Caco-2 (cell line): ENCODE results near the gene TSPAN9. TPM values are rescaled to one million over a fixed set of nuclear protein-coding genes. Genes with fewer than 3 reads are reported as not detected.

Experiments
- BruUV-seq: library from RNA; stranded (reverse); fragments of 400-500 nt; replicated peaks from 2 replicates; lab custom pipeline; 2021; lab: Mats Ljungman, UMichigan
- CTCF ChIA-PET: fragments of 300-600 bp; sonication (Branson Sonifier 250); formaldehyde crosslinking; loops from one replicate; lab custom pipeline; 2022; ENCODE audit warnings: antibody characterized with exemption; lab: Charles Lee
- POLR2A ChIA-PET: fragments of 300-600 bp; sonication (Branson Sonifier 250); formaldehyde crosslinking; loops from one replicate; lab custom pipeline; 2022; ENCODE audit warnings: antibody characterized with exemption; lab: Charles Lee
- DNase-seq, 2 experiments: peaks; one replicate each; pipeline versions ENCODE4 v3.0.0 to v3.0.0-alpha.2; 2020 to 2022
- H3K27me3 ChIP-seq: replicated peaks from 2 replicates; pipeline ENCODE4 v1.6.0; 2011; ENCODE audit warnings: low read length; ENCODE audit not compliant: control insufficient read depth, insufficient read depth
- H3K36me3 ChIP-seq: 2 replicates; pipeline ENCODE4 v1.5.1; 2011; ENCODE audit warnings: low read length; ENCODE audit not compliant: control insufficient read depth, insufficient read depth
- H3K4me1 ChIP-seq: fragments of 250-450 bp; sonication (Bioruptor Pico); 2 replicates; pipeline ENCODE4 v1.5.1; 2020; ENCODE audit warnings: mild to moderate bottlenecking
- H3K4me3 ChIP-seq: 2 replicates; pipeline ENCODE4 v1.5.1; 2011; ENCODE audit warnings: low read depth, mild to moderate bottlenecking, control low read depth, low read length
- H3K9me3 ChIP-seq: fragments of 250-450 bp; sonication (Bioruptor Pico); 2 replicates; pipeline ENCODE4 v1.5.1; 2020; ENCODE audit warnings: mild to moderate bottlenecking, moderate library complexity
- H3K27ac Mint-ChIP-seq: one replicate; pipeline ENCODE4 v1.8.0; 2022; ENCODE audit warnings: mixed read lengths; ENCODE audit not compliant: unreplicated experiment
- H3K27me3 Mint-ChIP-seq: one replicate; pipeline ENCODE4 v1.8.0; 2022; ENCODE audit warnings: mixed read lengths; ENCODE audit not compliant: insufficient read depth, unreplicated experiment
- H3K36me3 Mint-ChIP-seq: one replicate; pipeline ENCODE4 v1.8.0; 2022; ENCODE audit warnings: mild to moderate bottlenecking, mixed read lengths; ENCODE audit not compliant: insufficient read depth, unreplicated experiment
- H3K4me1 Mint-ChIP-seq: one replicate; pipeline ENCODE4 v1.8.0; 2022; ENCODE audit warnings: low read depth, mixed read lengths; ENCODE audit not compliant: unreplicated experiment
- H3K4me3 Mint-ChIP-seq: one replicate; pipeline ENCODE4 v1.8.0; 2022; ENCODE audit warnings: mild to moderate bottlenecking, moderate library complexity, mixed read lengths; ENCODE audit not compliant: unreplicated experiment
- H3K9me3 Mint-ChIP-seq: one replicate; pipeline ENCODE4 v1.8.0; 2022; ENCODE audit warnings: mixed read lengths; ENCODE audit not compliant: unreplicated experiment
- intact Hi-C: fragments of 100-400 bp; cut with micrococcal nuclease; formaldehyde crosslinking; loops from one replicate; pipeline ENCODE4 v1.10.0; 2022; ENCODE audit not compliant: unreplicated experiment
- total RNA-seq: library from RNA; stranded (reverse); gene quantifications from 2 replicates; pipeline ENCODE4 v1.2.3, GENCODE V29; 2022
- TF ChIP-seq, protein P1 (sequence below), 2 experiments: fragments of 200-600 bp in 1 of 2; IDR thresholded peaks; 1 replicate in 1 of 2; 2 replicates in 1 of 2; pipeline versions ENCODE4 v1.5.1 to v1.8.0; 2011 to 2022; ENCODE audit warnings: antibody characterized with exemption in 1 of 2, control low read depth in 1 of 2, inconsistent platforms in 1 of 2, low read depth in 1 of 2, low read length in 1 of 2, mild to moderate bottlenecking in 1 of 2, moderate library complexity in 1 of 2; ENCODE audit not compliant: insufficient read depth in 1 of 2, severe bottlenecking in 1 of 2, unreplicated experiment in 1 of 2

The TSPAN9 gene
- total RNA-seq, 1 experiment from 2014 or later, result 49.1 TPM

DNA sequence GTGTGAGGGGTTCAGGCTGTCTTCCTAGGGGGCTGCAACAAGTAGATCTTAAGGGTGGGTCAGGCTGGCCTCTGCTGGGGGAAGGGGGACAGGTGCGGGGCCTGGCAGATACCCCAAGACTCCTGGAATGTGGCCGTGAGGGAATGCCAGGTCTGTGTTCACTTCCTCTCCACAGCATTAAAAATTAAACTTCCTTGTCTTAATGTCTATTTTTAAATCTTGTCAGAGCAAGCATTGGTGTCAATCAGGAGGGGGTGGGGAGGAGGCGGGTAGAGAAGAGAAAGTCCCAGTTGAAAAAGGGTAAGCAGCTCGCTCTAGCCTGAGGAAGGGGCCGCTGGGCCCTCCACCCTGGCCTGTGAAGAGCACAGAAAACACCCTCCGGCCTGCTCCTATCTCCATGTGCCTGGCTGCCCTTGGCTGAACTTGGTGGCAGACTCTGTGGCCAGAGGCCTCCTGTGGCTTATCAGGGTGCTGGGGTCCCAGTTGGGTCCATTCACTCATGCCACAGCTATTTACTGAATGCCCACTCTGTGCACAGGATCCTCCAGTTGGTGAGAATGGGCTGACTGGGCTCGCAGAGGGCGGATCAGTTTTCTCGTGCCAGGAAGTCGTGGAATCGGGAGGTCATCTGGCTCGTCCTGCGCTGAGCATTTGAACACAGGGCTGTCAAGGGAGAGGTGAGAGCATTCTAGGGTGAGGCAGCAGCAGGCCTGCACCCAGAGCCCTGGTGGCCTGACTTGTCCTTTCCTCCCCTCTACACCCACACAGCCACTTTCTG is 128.8 kb downstream of the TSPAN9 start:
- H3K4me3 ChIP-seq, result no peak overlapping the region
- ChIA-PET POLR2A (no interaction called here), CTCF (interaction anchor here (1.1 to 2.4 kb wide), 3 partner anchors 10 to 94 kb away, joined by 3 to 13 read pairs (median 4); no protein-coding TSS in a partner anchor)
- H3K27ac Mint-ChIP-seq, result no peak overlapping the region
- no peaks in the 10 kb centered on the region for H3K9me3 ChIP-seq
- TF ChIP-seq, protein P1, sequence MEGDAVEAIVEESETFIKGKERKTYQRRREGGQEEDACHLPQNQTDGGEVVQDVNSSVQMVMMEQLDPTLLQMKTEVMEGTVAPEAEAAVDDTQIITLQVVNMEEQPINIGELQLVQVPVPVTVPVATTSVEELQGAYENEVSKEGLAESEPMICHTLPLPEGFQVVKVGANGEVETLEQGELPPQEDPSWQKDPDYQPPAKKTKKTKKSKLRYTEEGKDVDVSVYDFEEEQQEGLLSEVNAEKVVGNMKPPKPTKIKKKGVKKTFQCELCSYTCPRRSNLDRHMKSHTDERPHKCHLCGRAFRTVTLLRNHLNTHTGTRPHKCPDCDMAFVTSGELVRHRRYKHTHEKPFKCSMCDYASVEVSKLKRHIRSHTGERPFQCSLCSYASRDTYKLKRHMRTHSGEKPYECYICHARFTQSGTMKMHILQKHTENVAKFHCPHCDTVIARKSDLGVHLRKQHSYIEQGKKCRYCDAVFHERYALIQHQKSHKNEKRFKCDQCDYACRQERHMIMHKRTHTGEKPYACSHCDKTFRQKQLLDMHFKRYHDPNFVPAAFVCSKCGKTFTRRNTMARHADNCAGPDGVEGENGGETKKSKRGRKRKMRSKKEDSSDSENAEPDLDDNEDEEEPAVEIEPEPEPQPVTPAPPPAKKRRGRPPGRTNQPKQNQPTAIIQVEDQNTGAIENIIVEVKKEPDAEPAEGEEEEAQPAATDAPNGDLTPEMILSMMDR (IDR thresholded peaks at IDR 0.05; ENCODE audit: insufficient read depth in 1 of 2, low read depth in 1 of 2, low read length in 1 of 2, severe bottlenecking in 1 of 2, unreplicated experiment in 1 of 2), result no peak
- no peak for DNase-seq
- intact Hi-C loops, result no loop called here
- no peaks in the 10 kb centered on the region for H3K9me3 Mint-ChIP-seq
- no peak overlapping the region for H3K4me3 Mint-ChIP-seq
- H3K36me3 ChIP-seq, result no peaks in the 10 kb centered on the region
- BruUV-seq, result no TSS peak
- peaks cover 12% of the 10 kb centered on the region for H3K4me1 Mint-ChIP-seq
- H3K36me3 Mint-ChIP-seq, result no peaks in the 10 kb centered on the region
- H3K27me3 Mint-ChIP-seq, result peaks cover 8% of the 10 kb centered on the region
- H3K4me1 ChIP-seq, result 0 out of 2 replicates have a peak, but pooled peaks cover 4% of the 10 kb centered on the region
- H3K27me3 ChIP-seq, result no peaks in the 10 kb centered on the region

DNA sequence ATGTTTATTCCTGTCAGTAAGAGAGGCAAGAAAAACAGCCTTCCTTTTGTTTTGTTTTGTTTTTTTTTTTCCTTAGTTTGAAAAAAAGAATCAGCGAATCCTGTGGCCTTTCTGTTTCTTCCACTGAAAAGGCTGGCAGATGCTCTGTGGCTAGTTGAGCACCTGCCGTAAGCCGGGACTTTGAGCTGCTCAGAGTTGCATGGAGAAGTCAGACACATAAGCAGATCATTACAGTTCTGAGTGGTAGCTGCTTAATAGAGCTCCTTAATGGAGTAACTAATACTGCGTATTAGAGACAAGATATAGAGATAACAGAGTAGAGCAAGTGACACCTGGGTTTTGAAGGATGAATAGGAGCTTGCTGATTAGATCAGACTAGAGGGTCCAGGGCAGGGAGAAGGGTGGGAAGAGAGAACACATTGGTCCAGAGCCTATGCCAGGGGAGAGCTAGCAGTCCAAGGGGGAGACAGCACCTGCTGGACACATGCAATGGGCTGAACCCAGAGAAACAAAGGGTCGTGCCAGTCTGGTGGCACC is 129.4 kb downstream of the TSPAN9 start:
- Histone ChIP-seq H3K9me3 (no peaks in the 10 kb centered on the region), H3K4me1 (no peaks in the 10 kb centered on the region), H3K36me3 (no peaks in the 10 kb centered on the region), H3K27me3 (no peaks in the 10 kb centered on the region), H3K4me3 (no peak overlapping the region)
- ChIA-PET POLR2A (no interaction called here), CTCF (interaction anchor here (1.1 to 2.7 kb wide), 4 partner anchors 10 to 94 kb away, joined by 4 to 26 read pairs (median 10); no protein-coding TSS in a partner anchor)
- peaks cover 3% of the 10 kb centered on the region for H3K27me3 Mint-ChIP-seq
- no peaks in the 10 kb centered on the region for H3K36me3 Mint-ChIP-seq
- peaks cover 5% of the 10 kb centered on the region for H3K4me1 Mint-ChIP-seq
- TF ChIP-seq, protein P1 (IDR thresholded peaks at IDR 0.05; ENCODE audit: insufficient read depth in 1 of 2, low read depth in 1 of 2, low read length in 1 of 2, severe bottlenecking in 1 of 2, unreplicated experiment in 1 of 2), result no peak
- no TSS peak for BruUV-seq
- DNase-seq, result no peak
- no peak overlapping the region for H3K4me3 Mint-ChIP-seq
- intact Hi-C loops, result no loop called here
- H3K27ac Mint-ChIP-seq, result no peak overlapping the region
- H3K9me3 Mint-ChIP-seq, result no peaks in the 10 kb centered on the region

DNA sequence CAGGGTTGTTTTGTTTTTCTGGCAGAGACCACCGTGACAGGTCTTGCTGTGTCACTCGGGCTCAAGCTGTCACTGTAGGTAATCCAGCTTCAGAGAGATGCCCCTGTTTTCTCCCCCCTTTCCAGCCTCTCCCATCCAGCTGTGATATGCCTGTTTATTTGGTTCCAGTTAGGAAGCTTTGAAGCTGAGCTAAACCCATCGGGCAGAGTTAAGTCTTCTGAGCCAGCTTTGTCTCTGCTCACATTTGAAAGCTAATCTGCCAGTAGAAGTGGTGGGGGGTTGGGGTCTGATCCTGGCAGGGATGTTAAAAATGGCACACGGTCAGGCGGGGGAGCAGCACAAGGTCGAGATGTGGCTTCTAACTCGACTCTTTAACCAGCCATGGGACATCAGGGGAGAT is 130.0 kb downstream of the TSPAN9 start:
- no peak overlapping the region for H3K4me3 Mint-ChIP-seq
- H3K27ac Mint-ChIP-seq, result no peak overlapping the region

More for the DNA sequence above, 130.0 kb downstream of the TSPAN9 start:
- no peaks in the 10 kb centered on the region for H3K9me3 Mint-ChIP-seq
- Histone ChIP-seq H3K27me3 (no peaks in the 10 kb centered on the region), H3K36me3 (no peaks in the 10 kb centered on the region), H3K9me3 (no peaks in the 10 kb centered on the region), H3K4me1 (no peaks in the 10 kb centered on the region), H3K4me3 (no peak overlapping the region)
- DNase-seq, result no peak
- POLR2A ChIA-PET, result no interaction called here
- H3K4me1 Mint-ChIP-seq, result peaks cover 5% of the 10 kb centered on the region
- peaks cover 3% of the 10 kb centered on the region for H3K27me3 Mint-ChIP-seq
- TF ChIP-seq, protein P1 (IDR thresholded peaks at IDR 0.05; ENCODE audit: insufficient read depth in 1 of 2, low read depth in 1 of 2, low read length in 1 of 2, severe bottlenecking in 1 of 2, unreplicated experiment in 1 of 2), result no peak
- BruUV-seq, result no TSS peak
- H3K36me3 Mint-ChIP-seq, result no peaks in the 10 kb centered on the region
- intact Hi-C loops, result no loop called here
- CTCF ChIA-PET, result interaction anchor here (1.0 to 2.7 kb wide), 6 partner anchors 10 to 93 kb away, joined by 4 to 26 read pairs (median 5); no protein-coding TSS in a partner anchor
